Adipocyte (in vitro differentiated cells): ENCODE measurements around the gene MARCHF10.

ENCODE experiments used
- DNase-seq: peaks from one replicate; pipeline ENCODE4 v3.0.0-alpha.2; 2015; ENCODE audit warnings: low read depth
- H3K27me3 ChIP-seq: replicated peaks from 2 replicates; pipeline ENCODE4 v1.7.0; 2013; ENCODE audit warnings: mild to moderate bottlenecking, low read length, moderate library complexity; ENCODE audit not compliant: control insufficient read depth, insufficient read depth
- H3K36me3 ChIP-seq: 2 replicates; pipeline ENCODE4 v1.7.0; 2013; ENCODE audit warnings: low read length, mild to moderate bottlenecking, moderate library complexity; ENCODE audit not compliant: control insufficient read depth, insufficient read depth, severe bottlenecking
- H3K4me1 ChIP-seq: 2 replicates; pipeline ENCODE4 v1.7.0; 2013; ENCODE audit warnings: mild to moderate bottlenecking, low read length, moderate library complexity; ENCODE audit not compliant: control insufficient read depth, insufficient read depth
- H3K4me3 ChIP-seq: 2 replicates; pipeline ENCODE4 v1.7.0; 2013; ENCODE audit warnings: mild to moderate bottlenecking, low read length, moderate library complexity
- H3K9ac ChIP-seq: 2 replicates; pipeline ENCODE4 v1.7.0; 2013; ENCODE audit warnings: mild to moderate bottlenecking, low read length, moderate library complexity
- H3K9me3 ChIP-seq: 2 replicates; pipeline ENCODE4 v1.7.0; 2013; ENCODE audit warnings: mild to moderate bottlenecking, low read length, moderate library complexity; ENCODE audit not compliant: control insufficient read depth

MARCHF10 gene

DNA sequence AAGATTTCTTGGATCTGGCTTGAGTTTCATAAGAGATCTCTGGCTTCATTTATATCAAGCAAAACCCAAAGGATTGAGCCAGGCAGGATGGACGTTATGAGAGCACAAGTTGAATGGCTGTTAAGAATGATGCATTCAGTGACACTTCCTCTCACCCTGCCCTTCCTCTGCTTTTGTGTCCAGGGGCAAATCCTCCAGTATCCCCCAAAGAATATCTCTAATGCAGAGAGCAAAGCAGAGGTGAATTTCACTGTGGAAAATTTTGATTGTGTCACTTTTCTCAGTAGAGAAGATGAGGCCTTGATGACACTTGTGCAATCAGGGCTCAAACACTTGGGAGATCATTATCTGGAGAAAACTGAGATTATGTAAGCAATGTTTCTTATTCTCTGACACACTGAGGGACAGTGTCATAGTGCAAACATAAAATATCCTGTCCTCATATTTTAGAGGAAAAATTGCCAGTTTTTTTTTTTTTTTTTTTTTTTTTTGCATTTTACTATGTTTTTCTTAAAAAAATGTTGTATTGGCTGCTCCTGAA is 25.3 kb downstream of the MARCHF10 start:
- H3K9ac ChIP-seq = no peak overlapping the region

DNA sequence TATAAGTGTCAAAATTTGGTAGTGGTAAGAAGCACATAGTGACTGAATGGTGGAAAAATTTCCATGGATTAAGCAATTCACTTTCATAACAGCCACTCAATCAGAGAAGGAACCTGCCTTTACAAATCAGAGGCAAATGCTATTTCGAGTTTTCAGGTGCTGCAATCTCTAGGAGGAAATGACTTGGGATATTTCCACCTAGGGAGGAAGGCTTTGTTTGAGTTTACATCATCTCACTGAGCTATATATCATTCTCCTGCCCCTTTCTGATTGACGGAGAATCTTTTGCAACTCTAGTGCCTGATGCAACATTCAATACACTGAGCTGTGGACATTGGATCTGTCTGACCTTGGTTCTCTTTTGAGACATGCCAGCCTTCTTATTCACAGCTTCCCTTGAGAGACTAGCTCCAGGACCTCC is 26.3 kb downstream of the MARCHF10 start:
- Histone ChIP-seq H3K4me3 (no peak overlapping the region), H3K27me3 (peaks cover 5% of the 10 kb centered on the region), H3K9me3 (no peaks in the 10 kb centered on the region), H3K36me3 (no peaks in the 10 kb centered on the region), H3K4me1 (peaks cover 33% of the 10 kb centered on the region), H3K9ac (no peak overlapping the region)
- peak; percentile 72 for DNase-seq

More for the DNA sequence above, 25.3 kb downstream of the MARCHF10 start:
- no peak overlapping the region for H3K4me3 ChIP-seq
- H3K9me3 ChIP-seq = no peaks in the 10 kb centered on the region
- no peak for DNase-seq
- H3K36me3 ChIP-seq = no peaks in the 10 kb centered on the region
- H3K27me3 ChIP-seq = peaks cover 1% of the 10 kb centered on the region
- peaks cover 33% of the 10 kb centered on the region for H3K4me1 ChIP-seq

DNA sequence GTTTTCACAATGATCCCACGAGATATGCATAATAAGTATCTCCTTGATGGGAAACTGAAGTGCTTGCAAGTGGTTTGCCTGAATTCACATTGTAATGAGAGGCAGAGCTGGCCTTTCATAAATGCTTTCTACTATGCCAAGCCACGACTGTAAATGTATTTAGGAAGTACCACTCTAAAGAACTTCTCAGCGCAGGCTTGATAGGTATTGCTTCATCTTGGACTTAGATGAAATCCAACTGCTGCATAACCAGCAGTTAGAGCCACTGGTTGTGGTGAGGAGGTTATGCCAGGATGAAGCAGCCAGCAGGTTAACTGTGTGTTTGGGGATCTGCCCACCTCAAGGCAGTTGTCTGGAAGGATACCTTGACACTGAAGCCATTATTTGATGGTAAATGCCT is 26.8 kb downstream of the MARCHF10 start:
- H3K4me3 ChIP-seq = no peak overlapping the region
- H3K4me1 ChIP-seq = peaks cover 33% of the 10 kb centered on the region
- H3K27me3 ChIP-seq = peaks cover 6% of the 10 kb centered on the region
- DNase-seq = peak; percentile 52
- H3K36me3 ChIP-seq = no peaks in the 10 kb centered on the region
- no peak overlapping the region for H3K9ac ChIP-seq
- no peaks in the 10 kb centered on the region for H3K9me3 ChIP-seq

DNA sequence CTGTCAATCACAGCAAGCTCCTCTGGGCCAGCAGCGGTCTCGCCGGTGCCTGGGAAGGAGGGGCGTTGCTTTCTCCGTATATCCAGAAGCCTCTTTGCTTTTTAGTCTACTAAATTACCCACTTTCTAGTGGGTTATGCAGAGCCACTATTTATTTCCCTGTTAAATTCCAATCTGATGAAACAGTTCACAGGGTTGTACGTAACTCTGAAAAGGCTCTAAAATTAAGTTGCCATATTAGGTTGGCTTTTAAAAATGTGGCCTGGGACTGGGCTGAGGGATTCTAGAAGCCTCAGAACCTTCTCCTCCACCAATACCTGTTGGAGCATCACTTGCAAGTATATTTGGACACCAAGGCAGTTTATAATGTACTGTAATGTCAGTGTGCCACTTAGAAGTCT is 27.2 kb downstream of the MARCHF10 start:
- peaks cover 6% of the 10 kb centered on the region for H3K27me3 ChIP-seq
- peaks cover 33% of the 10 kb centered on the region for H3K4me1 ChIP-seq
- DNase-seq = no peak
- H3K9me3 ChIP-seq = no peaks in the 10 kb centered on the region
- H3K36me3 ChIP-seq = no peaks in the 10 kb centered on the region
- no peak overlapping the region for H3K4me3 ChIP-seq
- H3K9ac ChIP-seq = no peak overlapping the region

DNA sequence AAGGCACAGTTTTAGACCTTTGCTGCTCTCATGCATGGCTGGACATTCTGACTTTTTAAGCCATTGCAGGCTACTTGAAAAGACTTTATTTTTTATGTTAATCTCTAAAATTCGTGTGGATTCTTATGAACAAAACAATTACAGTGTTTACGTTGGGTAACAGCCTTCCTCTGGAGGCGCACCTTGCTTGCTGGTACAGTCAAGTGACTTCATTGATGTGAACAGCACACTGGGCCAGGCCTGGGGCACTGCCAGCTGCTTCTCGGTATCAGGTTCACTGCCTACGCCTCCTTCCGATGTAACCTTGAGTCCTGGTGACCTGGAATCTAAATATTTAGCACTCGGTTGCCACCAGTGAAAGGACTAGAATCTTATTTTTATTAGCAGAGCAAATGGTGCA is 27.8 kb downstream of the MARCHF10 start:
- Histone ChIP-seq H3K36me3 (no peaks in the 10 kb centered on the region), H3K27me3 (peaks cover 6% of the 10 kb centered on the region), H3K4me3 (no peak overlapping the region), H3K9me3 (no peaks in the 10 kb centered on the region), H3K9ac (no peak overlapping the region), H3K4me1 (peaks cover 33% of the 10 kb centered on the region)
- DNase-seq = no peak

DNA sequence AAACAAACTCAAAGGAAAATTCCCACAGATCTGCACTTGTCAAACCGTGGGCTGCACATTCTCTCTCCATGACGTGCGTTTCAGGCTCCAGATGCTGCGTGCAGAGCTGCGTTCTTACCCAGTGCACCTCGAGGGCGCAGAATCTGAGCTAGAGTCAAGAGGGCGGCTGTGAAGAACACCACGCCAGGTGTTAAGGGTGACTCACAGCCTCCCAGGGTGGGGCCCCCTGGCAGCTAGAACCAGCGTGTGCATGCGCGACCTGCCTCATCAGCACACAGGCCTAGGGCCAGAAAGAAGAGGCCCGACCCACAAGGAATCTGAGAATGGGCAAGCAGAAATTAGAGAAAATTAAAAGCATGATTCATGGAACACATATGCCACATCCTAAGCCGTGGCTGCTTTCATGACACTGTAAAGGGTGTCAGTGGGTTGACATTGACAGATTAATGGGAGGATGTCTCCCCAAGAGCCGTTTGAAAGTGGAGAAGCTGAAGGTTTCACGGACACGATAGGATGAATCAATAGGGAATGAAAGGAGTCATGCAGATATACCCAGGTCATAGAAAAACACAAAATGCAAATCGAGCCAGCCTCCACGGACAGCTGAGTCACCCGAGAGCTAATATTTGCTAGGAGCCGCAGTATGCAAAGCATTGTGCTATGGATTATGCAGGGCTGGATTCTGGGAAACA is 29.0 kb downstream of the MARCHF10 start:
- Histone ChIP-seq H3K4me1 (peaks cover 33% of the 10 kb centered on the region), H3K36me3 (no peaks in the 10 kb centered on the region), H3K9me3 (no peaks in the 10 kb centered on the region), H3K9ac (no peak overlapping the region), H3K4me3 (no peak overlapping the region), H3K27me3 (peaks cover 12% of the 10 kb centered on the region)
- DNase-seq = peak; percentile 94

DNA sequence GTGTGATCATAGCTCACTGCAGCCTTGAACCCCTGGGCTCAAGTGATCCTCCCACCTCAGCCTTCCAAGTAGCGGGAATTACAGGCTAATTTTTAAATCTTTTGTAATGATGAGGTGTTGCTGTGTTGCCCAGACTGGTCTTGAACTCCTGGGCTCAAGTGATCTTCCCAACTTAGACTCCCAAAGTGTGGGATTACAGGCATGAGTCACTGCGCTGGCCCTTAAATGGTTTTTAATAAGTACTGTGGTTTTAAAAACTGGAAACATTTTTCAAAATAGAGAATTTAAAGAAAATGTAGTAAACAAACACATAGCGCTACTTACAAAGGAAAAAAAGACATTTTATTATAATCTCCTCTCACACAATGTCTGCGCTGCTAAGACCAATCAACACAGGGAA is 32.2 kb downstream of the MARCHF10 start:
- H3K36me3 ChIP-seq = no peaks in the 10 kb centered on the region
- H3K4me3 ChIP-seq = no peak overlapping the region
- H3K9me3 ChIP-seq = no peaks in the 10 kb centered on the region
- peaks cover 26% of the 10 kb centered on the region for H3K27me3 ChIP-seq
- H3K9ac ChIP-seq = no peak overlapping the region
- no peak for DNase-seq
- H3K4me1 ChIP-seq = peaks cover 13% of the 10 kb centered on the region

DNA sequence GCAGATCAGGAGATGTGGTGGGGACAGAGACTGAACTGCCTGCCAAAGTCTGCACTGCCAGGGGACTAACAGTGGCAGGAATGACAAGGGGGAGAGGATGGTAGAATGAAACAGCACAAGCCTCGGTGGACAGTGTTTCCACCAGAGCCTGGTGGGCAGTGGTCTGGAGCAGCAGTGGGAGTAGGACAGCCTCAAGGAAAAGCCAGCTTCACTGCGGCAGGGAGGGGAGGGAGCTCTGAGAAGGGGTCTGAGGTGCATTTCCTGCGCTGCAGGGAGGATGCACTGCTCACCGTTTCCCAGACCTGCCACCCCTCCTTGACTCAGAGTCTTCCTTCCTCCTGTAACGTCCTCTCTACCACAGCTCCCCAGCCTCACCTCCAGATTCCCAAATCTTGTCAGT is 33.8 kb downstream of the MARCHF10 start:
- peaks cover 8% of the 10 kb centered on the region for H3K4me1 ChIP-seq
- H3K36me3 ChIP-seq = no peaks in the 10 kb centered on the region
- no peak overlapping the region for H3K4me3 ChIP-seq
- DNase-seq = no peak
- H3K27me3 ChIP-seq = peaks cover 26% of the 10 kb centered on the region
- H3K9me3 ChIP-seq = no peaks in the 10 kb centered on the region
- H3K9ac ChIP-seq = no peak overlapping the region

DNA sequence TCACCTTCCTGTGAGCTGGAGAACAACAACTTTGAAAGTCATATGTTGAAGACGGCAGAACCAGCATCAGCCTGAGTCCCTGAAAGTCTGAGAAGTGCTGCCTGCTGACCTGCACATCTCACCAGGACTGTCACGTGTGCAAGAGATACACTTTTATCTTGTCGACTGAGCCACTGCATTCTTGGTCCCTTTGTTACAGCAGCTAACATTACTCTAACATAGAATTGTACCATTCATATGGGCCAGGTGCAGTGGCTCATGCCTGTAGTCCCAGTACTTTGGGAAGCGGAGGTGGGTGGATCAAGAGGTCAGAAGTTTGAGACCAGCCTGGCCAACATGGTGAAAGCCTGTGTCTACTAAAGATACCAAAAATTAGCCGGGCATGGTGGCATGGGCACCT is 40.1 kb downstream of the MARCHF10 start:
- H3K9me3 ChIP-seq = no peaks in the 10 kb centered on the region
- no peaks in the 10 kb centered on the region for H3K4me1 ChIP-seq
- H3K27me3 ChIP-seq = peaks cover 6% of the 10 kb centered on the region
- no peak overlapping the region for H3K4me3 ChIP-seq
- no peak for DNase-seq
- no peak overlapping the region for H3K9ac ChIP-seq
- no peaks in the 10 kb centered on the region for H3K36me3 ChIP-seq

DNA sequence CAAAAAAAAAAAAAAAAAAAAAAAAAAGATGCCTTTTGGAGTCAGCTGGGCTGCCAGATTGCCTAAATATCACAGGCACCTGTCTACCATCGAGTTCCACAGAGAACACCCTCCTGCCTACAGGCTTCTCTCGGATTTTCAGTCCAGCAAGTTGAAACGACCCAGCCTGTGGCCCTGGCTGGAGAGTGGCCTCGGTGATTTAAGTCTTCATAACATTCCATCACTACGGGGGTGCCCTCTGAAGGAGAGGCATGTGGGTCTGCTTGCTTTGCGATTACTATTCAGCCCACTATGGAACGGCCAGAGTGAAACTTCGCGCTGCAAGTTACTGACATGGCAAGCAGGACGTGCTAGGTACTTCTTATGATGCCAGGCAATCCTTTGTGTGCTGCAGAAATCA is 42.8 kb downstream of the MARCHF10 start:
- H3K9ac ChIP-seq = no peak overlapping the region
- no peaks in the 10 kb centered on the region for H3K9me3 ChIP-seq
- H3K36me3 ChIP-seq = no peaks in the 10 kb centered on the region
- peaks cover 7% of the 10 kb centered on the region for H3K4me1 ChIP-seq
- H3K4me3 ChIP-seq = no peak overlapping the region
- H3K27me3 ChIP-seq = peaks cover 3% of the 10 kb centered on the region
- DNase-seq = no peak

DNA sequence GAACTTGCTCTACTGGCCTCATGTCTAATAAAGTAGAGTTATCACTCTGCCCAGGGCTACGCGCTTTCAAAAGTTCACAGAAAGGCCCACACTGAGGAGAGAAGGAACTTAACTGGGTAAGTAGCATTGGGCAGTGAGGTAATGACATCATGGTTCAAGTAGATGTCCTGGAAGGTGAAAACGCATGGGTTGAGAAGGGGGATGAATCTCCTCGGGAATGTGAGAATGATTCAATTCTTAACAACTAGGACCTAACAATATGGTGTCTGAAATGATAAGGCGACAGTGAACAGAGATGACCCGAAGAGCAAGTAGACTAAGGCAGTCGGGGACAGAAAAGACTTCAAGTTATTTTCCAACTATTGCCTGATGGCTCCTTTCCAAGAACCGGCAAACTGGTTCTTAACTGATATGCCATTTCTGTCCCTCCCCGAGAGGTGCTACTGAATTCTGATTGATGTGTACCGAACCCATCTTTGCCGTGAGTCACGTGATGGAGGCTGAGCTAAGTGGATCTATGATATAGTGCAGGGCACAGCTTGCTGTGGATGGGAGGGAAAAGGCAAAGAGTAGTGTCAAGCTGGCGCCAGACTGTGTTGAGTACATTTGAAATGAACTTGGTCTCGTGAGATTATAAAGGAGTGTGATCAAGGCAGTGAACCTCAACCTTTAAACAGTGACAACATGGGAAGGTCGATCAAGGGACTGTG is 44.1 kb downstream of the MARCHF10 start:
- H3K4me3 ChIP-seq = no peak overlapping the region
- no peak overlapping the region for H3K9ac ChIP-seq
- no peaks in the 10 kb centered on the region for H3K9me3 ChIP-seq
- H3K36me3 ChIP-seq = no peaks in the 10 kb centered on the region
- H3K4me1 ChIP-seq = peaks cover 20% of the 10 kb centered on the region
- no peak for DNase-seq
- H3K27me3 ChIP-seq = peaks cover 3% of the 10 kb centered on the region
